Panc1 (cell line): ENCODE measurements around the gene JOSD1.

Source experiments
- POLR2AphosphoS5 ChIP-seq: IDR thresholded peaks from 2 replicates; pipeline ENCODE4 v1.6.1; 2012; ENCODE audit warnings: mild to moderate bottlenecking, low read depth, low read length, moderate library complexity
- SIN3A ChIP-seq: IDR thresholded peaks from 2 replicates; pipeline ENCODE4 v1.6.1; 2012; ENCODE audit warnings: low read depth, mild to moderate bottlenecking, low read length, moderate library complexity, borderline replicate concordance; ENCODE audit not compliant: insufficient read depth
- TF ChIP-seq, protein P1 (sequence below): fragments of 450-650 bp; IDR thresholded peaks from 2 replicates; pipeline ENCODE4 v1.5.1; 2017; ENCODE audit warnings: mild to moderate bottlenecking
- TF ChIP-seq, protein P2 (sequence below), 2 experiments: IDR thresholded peaks; 2 replicates each; pipeline ENCODE4 v1.6.1; 2011 to 2012; ENCODE audit warnings: low read depth in 2 of 2, control low read depth in 1 of 2, low read length in 1 of 2, mild to moderate bottlenecking in 1 of 2, moderate library complexity in 1 of 2; ENCODE audit not compliant: insufficient read depth in 1 of 2

DNA sequence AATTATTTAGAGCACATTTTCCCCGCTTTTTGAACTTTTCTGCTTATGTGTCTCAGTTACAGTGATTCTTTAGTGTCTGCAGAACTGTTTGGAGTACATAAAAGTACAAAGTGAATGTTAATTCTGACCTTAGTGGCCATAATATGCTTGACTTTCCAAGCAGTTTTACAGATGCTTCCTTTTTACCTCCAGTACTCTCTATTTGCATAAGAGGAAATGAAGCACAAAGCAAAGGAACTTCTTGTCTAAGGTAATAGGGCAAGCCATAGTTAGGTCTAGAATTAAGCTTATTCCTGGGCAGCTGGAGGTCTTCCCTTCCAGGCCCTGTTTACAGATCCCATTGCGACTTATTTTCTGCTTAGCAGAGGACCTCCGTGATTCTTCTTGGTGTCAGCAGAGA lies 8.6 kb upstream of the JOSD1 start:
- TF ChIP-seq, protein P1, sequence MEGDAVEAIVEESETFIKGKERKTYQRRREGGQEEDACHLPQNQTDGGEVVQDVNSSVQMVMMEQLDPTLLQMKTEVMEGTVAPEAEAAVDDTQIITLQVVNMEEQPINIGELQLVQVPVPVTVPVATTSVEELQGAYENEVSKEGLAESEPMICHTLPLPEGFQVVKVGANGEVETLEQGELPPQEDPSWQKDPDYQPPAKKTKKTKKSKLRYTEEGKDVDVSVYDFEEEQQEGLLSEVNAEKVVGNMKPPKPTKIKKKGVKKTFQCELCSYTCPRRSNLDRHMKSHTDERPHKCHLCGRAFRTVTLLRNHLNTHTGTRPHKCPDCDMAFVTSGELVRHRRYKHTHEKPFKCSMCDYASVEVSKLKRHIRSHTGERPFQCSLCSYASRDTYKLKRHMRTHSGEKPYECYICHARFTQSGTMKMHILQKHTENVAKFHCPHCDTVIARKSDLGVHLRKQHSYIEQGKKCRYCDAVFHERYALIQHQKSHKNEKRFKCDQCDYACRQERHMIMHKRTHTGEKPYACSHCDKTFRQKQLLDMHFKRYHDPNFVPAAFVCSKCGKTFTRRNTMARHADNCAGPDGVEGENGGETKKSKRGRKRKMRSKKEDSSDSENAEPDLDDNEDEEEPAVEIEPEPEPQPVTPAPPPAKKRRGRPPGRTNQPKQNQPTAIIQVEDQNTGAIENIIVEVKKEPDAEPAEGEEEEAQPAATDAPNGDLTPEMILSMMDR, result no peak
- no peak for TF ChIP-seq POLR2AphosphoS5
- TF ChIP-seq, protein P2, sequence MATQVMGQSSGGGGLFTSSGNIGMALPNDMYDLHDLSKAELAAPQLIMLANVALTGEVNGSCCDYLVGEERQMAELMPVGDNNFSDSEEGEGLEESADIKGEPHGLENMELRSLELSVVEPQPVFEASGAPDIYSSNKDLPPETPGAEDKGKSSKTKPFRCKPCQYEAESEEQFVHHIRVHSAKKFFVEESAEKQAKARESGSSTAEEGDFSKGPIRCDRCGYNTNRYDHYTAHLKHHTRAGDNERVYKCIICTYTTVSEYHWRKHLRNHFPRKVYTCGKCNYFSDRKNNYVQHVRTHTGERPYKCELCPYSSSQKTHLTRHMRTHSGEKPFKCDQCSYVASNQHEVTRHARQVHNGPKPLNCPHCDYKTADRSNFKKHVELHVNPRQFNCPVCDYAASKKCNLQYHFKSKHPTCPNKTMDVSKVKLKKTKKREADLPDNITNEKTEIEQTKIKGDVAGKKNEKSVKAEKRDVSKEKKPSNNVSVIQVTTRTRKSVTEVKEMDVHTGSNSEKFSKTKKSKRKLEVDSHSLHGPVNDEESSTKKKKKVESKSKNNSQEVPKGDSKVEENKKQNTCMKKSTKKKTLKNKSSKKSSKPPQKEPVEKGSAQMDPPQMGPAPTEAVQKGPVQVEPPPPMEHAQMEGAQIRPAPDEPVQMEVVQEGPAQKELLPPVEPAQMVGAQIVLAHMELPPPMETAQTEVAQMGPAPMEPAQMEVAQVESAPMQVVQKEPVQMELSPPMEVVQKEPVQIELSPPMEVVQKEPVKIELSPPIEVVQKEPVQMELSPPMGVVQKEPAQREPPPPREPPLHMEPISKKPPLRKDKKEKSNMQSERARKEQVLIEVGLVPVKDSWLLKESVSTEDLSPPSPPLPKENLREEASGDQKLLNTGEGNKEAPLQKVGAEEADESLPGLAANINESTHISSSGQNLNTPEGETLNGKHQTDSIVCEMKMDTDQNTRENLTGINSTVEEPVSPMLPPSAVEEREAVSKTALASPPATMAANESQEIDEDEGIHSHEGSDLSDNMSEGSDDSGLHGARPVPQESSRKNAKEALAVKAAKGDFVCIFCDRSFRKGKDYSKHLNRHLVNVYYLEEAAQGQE (IDR thresholded peaks at IDR 0.05; ENCODE audit: insufficient read depth in 1 of 2, low read depth in 2 of 2, low read length in 1 of 2), result no peak
- TF ChIP-seq SIN3A, result no peak
